Small intestine (tissue), 7 donors: ENCODE results near the gene EMILIN3. TPM values are rescaled to one million over a fixed set of nuclear protein-coding genes. Genes with fewer than 3 reads are reported as not detected.

Experiments
- DNase-seq, 2 donors: peaks; one replicate each; pipeline versions ENCODE4 v3.0.0 to v3.0.0-alpha.2; 2013
- FAIRE-seq: peaks from 2 replicates; lab custom pipeline; 2012; peaks lifted over from hg19 to GRCh38; lab: Jason Lieb, UNC
- H3K27ac ChIP-seq, 3 donors: one replicate each; pipeline ENCODE4 v1.5.1; 2013; ENCODE audit warnings: low read length in 2 of 3, mild to moderate bottlenecking in 2 of 3, control low read depth in 1 of 3, inconsistent platforms in 1 of 3, low read depth in 1 of 3, moderate library complexity in 1 of 3
- H3K27me3 ChIP-seq, 3 donors: one replicate each; pipeline ENCODE4 v1.6.1; 2013; ENCODE audit warnings: low read length in 3 of 3, inconsistent platforms in 1 of 3; ENCODE audit not compliant: control insufficient read depth in 3 of 3, insufficient read depth in 3 of 3
- H3K36me3 ChIP-seq, 3 donors: one replicate each; pipeline ENCODE4 v1.6.1; 2013; ENCODE audit warnings: low read length in 3 of 3, inconsistent platforms in 1 of 3, low read depth in 1 of 3, mild to moderate bottlenecking in 1 of 3, moderate library complexity in 1 of 3; ENCODE audit not compliant: control insufficient read depth in 3 of 3, insufficient read depth in 2 of 3
- H3K4me1 ChIP-seq, 3 donors: one replicate each; pipeline ENCODE4 v1.6.1; 2013; ENCODE audit warnings: low read length in 2 of 3, inconsistent platforms in 1 of 3, low read depth in 1 of 3, mild to moderate bottlenecking in 1 of 3, moderate library complexity in 1 of 3; ENCODE audit not compliant: control insufficient read depth in 3 of 3, insufficient read depth in 2 of 3
- H3K4me3 ChIP-seq, 3 donors: one replicate each; pipeline ENCODE4 v1.5.1; 2013; ENCODE audit warnings: low read length in 3 of 3, control low read depth in 1 of 3, inconsistent platforms in 1 of 3, low read depth in 1 of 3, mild to moderate bottlenecking in 1 of 3, moderate library complexity in 1 of 3
- H3K9me3 ChIP-seq, 2 donors: one replicate each; pipeline ENCODE4 v1.6.1; 2013; ENCODE audit warnings: low read depth in 1 of 2, low read length in 1 of 2; ENCODE audit not compliant: control insufficient read depth in 2 of 2, insufficient read depth in 1 of 2
- WGBS, 3 donors: extraction: QIAGEN DNeasy Blood & Tissue Kit; methylation state at CpG; one replicate each; pipeline ENCODE4 v1.1.7; 2013; 5-methylcytosine and 5-hydroxymethylcytosine counted together
- polyA plus RNA-seq, 4 donors: library from polyadenylated mRNA; stranded (reverse) in 3 of 4; unstranded in 1 of 4; fragments of 200-250 nt in 3 of 4; fragments of 120-200 nt in 1 of 4; gene quantifications; one replicate each; pipeline versions ENCODE4 v1.2.1 to v1.2.3, GENCODE V29; 2013
- donor health status: healthy with polysubstance abuse.
- donor health status: control.
- donor health status: control.
- donor health status: Bipolar disorder and iron deficiency.
- donor health status: healthy.

EMILIN3 gene
- polyA plus RNA-seq, 4 donors: 0.54 to 2.6 (median 1.3) TPM

DNA sequence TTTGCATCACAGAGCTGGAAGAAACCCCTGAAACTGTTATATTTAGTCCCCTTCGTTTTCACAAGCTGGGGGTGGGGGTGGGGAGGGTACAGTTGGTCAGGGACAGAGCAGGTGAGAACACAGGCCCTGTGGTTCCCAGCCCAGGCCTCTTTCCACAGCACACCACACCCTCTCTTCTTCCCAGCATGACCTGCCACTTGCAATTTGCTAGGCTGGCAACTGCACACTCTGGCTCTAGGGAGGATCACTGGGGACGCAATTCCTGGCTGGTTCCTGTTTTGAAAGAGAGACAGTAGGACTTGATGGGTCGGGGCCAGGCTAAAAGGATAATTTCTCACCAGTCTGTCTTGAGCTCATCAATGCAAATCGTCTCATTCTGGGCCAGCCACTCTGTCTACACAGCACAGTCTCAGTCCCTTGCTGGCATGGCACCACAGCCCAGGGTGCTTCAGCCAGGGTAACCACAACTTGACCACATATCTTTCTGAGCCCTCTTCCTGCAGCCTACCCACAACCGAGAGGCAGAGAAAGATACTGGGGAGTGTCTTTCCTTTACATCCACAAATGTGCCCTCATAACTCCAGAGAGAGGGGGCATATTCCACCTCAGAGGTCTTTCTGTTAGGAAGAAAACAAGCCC lies 41.7 kb upstream of the EMILIN3 start:
- peak overlapping the region in 1 of 3 donors; percentile 69 for H3K27ac ChIP-seq
- DNase-seq: no peak

DNA sequence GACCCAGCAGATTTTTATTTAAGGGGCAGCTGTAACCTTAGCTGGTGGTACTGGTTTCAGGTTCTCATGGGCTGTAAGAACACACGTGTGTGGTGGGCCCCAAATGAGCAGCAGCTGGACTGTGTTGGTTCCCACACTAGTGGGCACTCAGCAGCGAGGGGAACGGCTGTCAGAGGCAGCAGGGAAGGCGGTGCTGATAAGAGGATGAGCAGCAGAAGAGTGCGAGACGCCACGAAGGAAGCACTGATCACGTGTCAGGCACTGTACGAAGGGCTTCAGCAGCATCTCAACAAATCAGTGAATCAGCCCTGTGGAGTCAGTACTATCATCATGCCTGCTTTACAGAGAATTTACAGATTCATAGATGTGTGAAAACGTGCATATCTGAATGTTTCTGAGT lies 41.0 kb upstream of the EMILIN3 start:
- WGBS, 3 donors: 82 to 87% (median 82%) methylated on average over 10 of the region's 10 CpGs

More for the DNA sequence above, 41.7 kb upstream of the EMILIN3 start:
- peaks cover 14 to 69% (median 21%) of the 10 kb centered on the region in 3 donors for H3K36me3 ChIP-seq
- H3K4me1 ChIP-seq: no peaks in the 10 kb centered on the region
- H3K4me3 ChIP-seq: no peak overlapping the region
- WGBS, 3 donors: 65 to 80% (median 72%) methylated on average over 5 of the region's 5 CpGs
- no peak for FAIRE-seq
- H3K27me3 ChIP-seq: no peaks in the 10 kb centered on the region
- H3K9me3 ChIP-seq: no peaks in the 10 kb centered on the region

DNA sequence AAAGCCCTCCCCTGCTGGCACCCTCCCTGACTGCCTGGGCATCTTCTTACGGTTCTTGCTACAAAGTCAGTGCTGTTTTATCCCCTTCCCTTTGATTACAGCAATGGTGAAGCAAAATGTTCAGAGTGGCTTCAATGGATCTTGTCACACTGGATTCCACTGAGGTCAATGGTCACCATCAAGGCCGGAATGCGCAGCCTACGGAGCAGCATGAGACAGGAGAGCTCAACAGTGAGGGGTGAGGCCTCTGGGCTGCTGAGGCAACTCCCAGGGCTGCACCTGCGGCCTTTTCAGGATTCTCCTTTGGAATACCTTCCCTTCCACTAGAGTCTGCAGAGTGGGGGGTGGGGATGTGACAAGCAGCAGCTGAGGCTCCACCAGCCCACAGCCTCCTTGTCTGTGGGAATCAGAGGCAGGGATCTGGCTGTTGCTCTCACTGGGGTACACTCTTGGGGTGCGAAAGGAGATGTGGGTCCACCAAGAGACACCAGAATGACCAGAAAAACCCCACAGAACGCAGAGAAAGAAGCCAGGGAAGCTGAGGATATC lies 40.4 kb upstream of the EMILIN3 start:
- Histone ChIP-seq H3K4me3 (no peak overlapping the region), H3K36me3 (peaks cover 11 to 63% (median 17%) of the 10 kb centered on the region in 3 donors), H3K27me3 (no peaks in the 10 kb centered on the region), H3K27ac (no peak overlapping the region), H3K4me1 (no peaks in the 10 kb centered on the region), H3K9me3 (no peaks in the 10 kb centered on the region)
- WGBS, 3 donors: 88 to 90% (median 90%) methylated on average over 7 of the region's 7 CpGs
- FAIRE-seq (no peak), DNase-seq (no peak)

More for the DNA sequence above, 41.0 kb upstream of the EMILIN3 start:
- no peak overlapping the region for H3K4me3 ChIP-seq
- FAIRE-seq (no peak), DNase-seq (no peak)
- no peaks in the 10 kb centered on the region for H3K4me1 ChIP-seq
- H3K36me3 ChIP-seq: peaks cover 11 to 69% (median 18%) of the 10 kb centered on the region in 3 donors
- no peaks in the 10 kb centered on the region for H3K9me3 ChIP-seq
- H3K27me3 ChIP-seq: no peaks in the 10 kb centered on the region
- peak overlapping the region in 1 of 3 donors; percentile 7 for H3K27ac ChIP-seq

DNA sequence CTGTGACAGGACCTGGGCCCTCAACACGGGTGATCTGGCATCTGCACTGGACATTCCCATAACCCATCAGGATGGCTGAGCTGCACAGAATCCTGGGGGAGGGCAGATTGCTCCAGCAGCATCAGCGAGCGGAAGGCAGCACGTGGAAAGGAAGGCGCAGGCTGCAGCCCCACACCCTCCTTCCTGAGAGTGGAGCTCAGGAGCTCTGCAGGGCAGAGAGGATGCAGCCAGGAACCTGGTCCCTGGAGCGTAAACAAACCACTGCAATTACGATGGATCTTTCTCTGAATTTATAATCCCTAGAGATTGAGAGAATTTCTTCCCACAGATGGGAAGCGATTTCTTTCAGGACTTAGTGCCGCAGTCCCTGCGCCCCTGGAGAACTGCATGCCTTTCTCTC lies 39.7 kb upstream of the EMILIN3 start:
- DNase-seq (no peak), FAIRE-seq (no peak)
- 78 to 90% (median 85%) methylated on average over 10 of the region's 10 CpGs for WGBS, 3 donors
- H3K4me1 ChIP-seq: no peaks in the 10 kb centered on the region
- H3K4me3 ChIP-seq: no peak overlapping the region
- peaks cover 11 to 64% (median 14%) of the 10 kb centered on the region in 3 donors for H3K36me3 ChIP-seq
- H3K27ac ChIP-seq: no peak overlapping the region
- no peaks in the 10 kb centered on the region for H3K27me3 ChIP-seq
- no peaks in the 10 kb centered on the region for H3K9me3 ChIP-seq

DNA sequence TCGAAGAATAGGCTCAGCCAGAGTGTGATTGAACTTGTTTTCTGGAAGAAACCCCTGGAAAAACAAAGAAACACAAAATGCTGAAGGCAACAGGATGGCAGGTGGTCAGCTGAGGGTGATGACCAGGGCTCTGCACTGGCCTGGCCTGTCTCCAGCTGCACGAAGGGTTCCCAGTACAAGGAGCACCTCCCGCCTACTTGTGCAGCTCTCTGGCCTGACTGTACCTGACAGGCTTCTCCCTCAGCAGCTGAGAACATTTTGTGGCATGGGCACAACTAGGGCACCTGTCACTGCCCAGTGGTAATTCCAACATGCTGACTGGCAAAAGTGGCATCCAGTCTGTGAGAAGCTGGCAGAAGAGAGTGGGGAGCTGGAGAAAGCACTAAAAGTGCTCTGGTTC lies 38.8 kb upstream of the EMILIN3 start:
- FAIRE-seq (no peak), DNase-seq (no peak)
- no peak overlapping the region for H3K27ac ChIP-seq
- H3K36me3 ChIP-seq: peaks cover 8 to 60% (median 13%) of the 10 kb centered on the region in 3 donors
- no peak overlapping the region for H3K4me3 ChIP-seq
- no peaks in the 10 kb centered on the region for H3K4me1 ChIP-seq
- H3K9me3 ChIP-seq: no peaks in the 10 kb centered on the region
- WGBS, 3 donors: 89 to 92% (median 91%) methylated on average over 3 of the region's 3 CpGs
- no peaks in the 10 kb centered on the region for H3K27me3 ChIP-seq

DNA sequence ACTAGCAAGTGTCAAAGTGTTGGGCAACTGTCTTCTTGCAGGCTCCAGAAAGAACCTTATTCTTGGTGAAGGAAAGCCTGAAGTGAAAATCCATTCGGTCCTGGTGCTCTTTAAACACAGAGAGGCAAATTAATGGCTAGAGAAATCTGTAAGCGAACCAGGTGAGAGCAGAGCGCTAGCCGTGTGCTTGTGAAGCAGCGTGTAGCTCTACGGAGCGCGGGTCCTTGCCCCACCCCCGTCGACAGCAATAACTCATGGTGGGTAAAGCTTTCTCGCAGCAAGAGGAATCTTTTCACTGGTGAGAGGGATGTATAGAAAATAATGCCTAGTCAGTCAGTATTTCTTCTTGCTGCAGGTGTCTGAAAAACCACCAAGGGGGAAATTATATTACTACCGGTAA lies 37.0 kb upstream of the EMILIN3 start:
- no peak overlapping the region for H3K27ac ChIP-seq
- DNase-seq (no peak), FAIRE-seq (no peak)
- no peak overlapping the region for H3K4me3 ChIP-seq
- H3K9me3 ChIP-seq: no peaks in the 10 kb centered on the region
- no peaks in the 10 kb centered on the region for H3K4me1 ChIP-seq
- peaks cover 8 to 47% (median 10%) of the 10 kb centered on the region in 3 donors for H3K36me3 ChIP-seq
- 94 to 97% (median 96%) methylated on average over 12 of the region's 12 CpGs for WGBS, 3 donors
- no peaks in the 10 kb centered on the region for H3K27me3 ChIP-seq

DNA sequence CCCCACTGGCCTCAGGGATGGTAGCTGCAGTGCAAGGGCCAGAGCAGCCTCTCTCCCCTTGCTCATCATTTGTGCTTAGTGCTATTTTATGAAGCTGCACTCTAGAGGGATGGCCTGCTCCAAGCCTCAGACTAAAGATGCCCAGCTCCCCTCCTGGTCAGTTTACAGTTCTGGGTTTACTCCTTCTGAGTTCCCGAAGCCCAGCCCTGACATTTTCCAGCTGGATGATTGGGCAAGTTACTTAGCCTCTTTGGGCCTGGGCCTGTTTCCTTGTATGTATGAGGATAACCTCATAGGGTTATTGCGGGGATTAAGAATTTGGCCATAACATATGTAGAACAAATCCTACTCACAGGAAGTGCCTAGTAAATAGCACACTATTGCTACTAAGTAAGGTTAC lies 31.8 kb upstream of the EMILIN3 start:
- Histone ChIP-seq H3K9me3 (no peaks in the 10 kb centered on the region), H3K36me3 (peaks cover 0 to 7% (median 0%) of the 10 kb centered on the region in 3 donors), H3K27me3 (no peaks in the 10 kb centered on the region), H3K4me1 (no peaks in the 10 kb centered on the region), H3K27ac (no peak overlapping the region), H3K4me3 (no peak overlapping the region)
- FAIRE-seq: no peak
- peak in 1 of 2 donors; percentile 22 for DNase-seq
- WGBS, 3 donors: 65 to 84% (median 83%) methylated on average over 2 of the region's 2 CpGs

DNA sequence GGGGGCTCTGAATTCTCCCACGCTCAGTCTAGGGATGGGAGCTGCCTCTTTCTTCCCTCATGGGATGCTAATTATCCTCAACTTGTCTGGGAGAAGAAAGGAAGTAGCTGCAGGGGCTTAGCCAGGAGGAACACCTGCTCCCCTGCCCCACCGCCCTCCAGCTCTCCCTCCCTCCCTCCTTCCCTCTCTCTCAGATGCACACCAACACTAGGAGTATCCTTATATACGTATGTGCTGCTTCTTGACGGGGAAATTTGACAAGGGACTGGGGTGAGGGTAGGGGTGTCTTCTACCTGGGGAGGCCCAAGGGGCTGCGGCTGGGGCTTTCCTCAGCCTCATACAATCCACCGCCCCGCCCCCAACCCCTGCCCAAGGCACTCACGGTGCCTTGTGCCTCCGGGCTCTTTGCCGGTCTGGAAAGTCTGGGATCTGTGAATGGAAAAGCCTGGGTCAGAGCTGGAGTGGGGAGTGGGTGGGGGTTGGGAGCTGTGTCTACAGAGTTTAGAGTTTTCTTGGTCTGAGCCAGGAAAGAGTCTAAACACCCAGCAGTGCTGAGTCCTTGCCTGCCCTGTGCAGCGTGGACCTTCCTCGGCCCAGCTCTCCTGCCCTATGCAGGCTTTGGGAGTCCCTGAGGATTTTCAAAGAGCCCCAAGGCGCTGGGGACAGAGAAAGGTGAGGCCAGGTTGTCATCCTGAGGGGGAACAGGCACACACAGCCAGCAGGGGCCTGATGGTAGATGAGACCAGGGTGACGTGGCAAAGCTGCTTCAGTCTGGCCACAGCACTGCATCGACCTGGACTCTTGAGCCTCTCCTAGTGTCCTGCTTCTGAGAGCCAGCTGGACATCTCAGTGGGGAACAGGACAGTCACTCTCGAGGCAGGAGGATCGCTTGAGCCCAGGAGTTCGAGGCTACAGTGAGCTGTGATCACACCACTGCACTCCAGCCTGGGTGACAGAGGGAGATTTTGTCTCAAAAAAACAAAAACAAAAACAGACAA lies 29.3 kb upstream of the EMILIN3 start:
- Histone ChIP-seq H3K4me1 (no peaks in the 10 kb centered on the region), H3K9me3 (no peaks in the 10 kb centered on the region), H3K36me3 (peaks cover 0 to 2% (median 0%) of the 10 kb centered on the region in 3 donors), H3K27me3 (no peaks in the 10 kb centered on the region), H3K4me3 (no peak overlapping the region), H3K27ac (no peak overlapping the region)
- WGBS, 3 donors: 63 to 79% (median 76%) methylated on average over 18 of the region's 18 CpGs
- DNase-seq (no peak), FAIRE-seq (no peak)
